ENCODE measurements around the gene PRKG1.

- TF ChIP-seq CTCF (IDR thresholded peaks at IDR 0.05; ENCODE audit: low read depth, low read length, poor library complexity, severe bottlenecking) (no peak), EZH2phosphoT487 (IDR thresholded peaks at IDR 0.05; ENCODE audit: borderline replicate concordance, low read length) (no peak)
These were observed 238.5 kb downstream of the PRKG1 start for GRCh38 chr10:51312817-51313216.
